Coronary artery (tissue), 2 donors: ENCODE measurements around the gene C2CD5.

ENCODE experiments used
- DNase-seq: peaks from one replicate; pipeline ENCODE4 v3.0.0-alpha.2; 2017; ENCODE audit warnings: low spot score
- H3K27ac ChIP-seq, 2 donors: fragments of 200-600 bp; sonication (generic); one replicate each; pipeline ENCODE4 v1.5.1; 2016 to 2019
- H3K4me3 ChIP-seq: fragments of 200-600 bp; sonication (generic); 2 replicates; pipeline ENCODE4 v1.5.1; 2016; ENCODE audit warnings: mild to moderate bottlenecking, moderate library complexity
- TF ChIP-seq, protein P1 (sequence below): fragments of 200-600 bp; sonication (generic); IDR thresholded peaks from one replicate; pipeline ENCODE4 v1.5.1; 2019; ENCODE audit warnings: antibody characterized with exemption

Gene C2CD5

DNA sequence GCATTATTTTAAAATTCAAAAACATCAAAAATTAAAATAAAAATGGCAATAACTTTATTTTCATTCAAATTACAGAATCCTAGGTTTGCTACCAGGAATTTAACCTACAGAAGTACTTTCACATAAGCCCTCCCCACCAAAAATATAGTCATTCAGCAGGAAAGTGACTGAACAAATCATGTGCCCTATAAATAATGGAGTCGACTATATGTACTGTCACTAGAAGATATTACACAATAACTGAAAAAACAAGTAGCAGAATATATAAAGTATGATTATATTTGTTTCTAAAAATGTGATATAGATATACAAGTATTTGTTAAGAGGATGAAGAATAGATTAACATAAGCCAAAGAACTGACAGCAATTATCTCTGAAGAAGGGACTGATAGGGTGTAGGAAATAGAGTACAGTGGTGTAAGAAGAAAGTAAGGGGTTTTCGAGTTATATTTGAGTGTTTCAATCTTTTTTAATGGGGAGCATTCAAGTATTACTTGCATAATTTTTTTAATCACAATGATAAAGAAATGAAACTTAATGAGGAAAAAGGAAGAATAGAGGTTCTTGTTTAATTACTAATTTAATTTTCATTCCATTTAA, 7.9 kb downstream of the C2CD5 start:
- TF ChIP-seq, protein P1, sequence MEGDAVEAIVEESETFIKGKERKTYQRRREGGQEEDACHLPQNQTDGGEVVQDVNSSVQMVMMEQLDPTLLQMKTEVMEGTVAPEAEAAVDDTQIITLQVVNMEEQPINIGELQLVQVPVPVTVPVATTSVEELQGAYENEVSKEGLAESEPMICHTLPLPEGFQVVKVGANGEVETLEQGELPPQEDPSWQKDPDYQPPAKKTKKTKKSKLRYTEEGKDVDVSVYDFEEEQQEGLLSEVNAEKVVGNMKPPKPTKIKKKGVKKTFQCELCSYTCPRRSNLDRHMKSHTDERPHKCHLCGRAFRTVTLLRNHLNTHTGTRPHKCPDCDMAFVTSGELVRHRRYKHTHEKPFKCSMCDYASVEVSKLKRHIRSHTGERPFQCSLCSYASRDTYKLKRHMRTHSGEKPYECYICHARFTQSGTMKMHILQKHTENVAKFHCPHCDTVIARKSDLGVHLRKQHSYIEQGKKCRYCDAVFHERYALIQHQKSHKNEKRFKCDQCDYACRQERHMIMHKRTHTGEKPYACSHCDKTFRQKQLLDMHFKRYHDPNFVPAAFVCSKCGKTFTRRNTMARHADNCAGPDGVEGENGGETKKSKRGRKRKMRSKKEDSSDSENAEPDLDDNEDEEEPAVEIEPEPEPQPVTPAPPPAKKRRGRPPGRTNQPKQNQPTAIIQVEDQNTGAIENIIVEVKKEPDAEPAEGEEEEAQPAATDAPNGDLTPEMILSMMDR, result no peak
- DNase-seq, result no peak
- Histone ChIP-seq H3K27ac (no peak overlapping the region), H3K4me3 (no peak overlapping the region)

- Histone ChIP-seq H3K4me3 (no peak overlapping the region), H3K27ac (no peak overlapping the region)
- DNase-seq, result no peak
- TF ChIP-seq, protein P1, result no peak
These were observed 8.9 kb downstream of the C2CD5 start for GRCh38 chr12:22535478-22535877.

DNA sequence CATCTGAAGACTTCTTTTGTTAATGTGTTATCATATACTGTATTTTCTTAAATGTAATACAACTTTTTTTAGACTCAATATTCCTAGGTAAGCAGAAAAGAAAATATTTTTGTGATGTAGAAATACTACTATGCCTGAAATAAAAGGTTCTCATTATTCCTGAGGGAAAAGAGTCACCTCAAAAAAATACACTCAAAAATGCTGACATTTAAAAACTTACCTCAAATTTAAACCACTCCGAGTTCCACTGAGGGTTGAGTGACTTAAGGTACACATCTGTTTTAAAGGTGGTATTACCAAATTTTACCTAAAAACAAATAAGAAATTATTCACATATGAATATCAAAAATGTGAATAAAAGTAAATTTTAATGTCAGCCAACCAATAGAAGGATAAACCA, 9.3 kb downstream of the C2CD5 start:
- DNase-seq, result no peak
- no peak overlapping the region for H3K27ac ChIP-seq
- no peak overlapping the region for H3K4me3 ChIP-seq
- TF ChIP-seq, protein P1, result no peak

GRCh38 chr12:22533155-22533554, 11.2 kb downstream of the C2CD5 start:
- TF ChIP-seq, protein P1, result no peak
- no peak overlapping the region for H3K4me3 ChIP-seq
- H3K27ac ChIP-seq, result no peak overlapping the region
- DNase-seq, result no peak

DNA sequence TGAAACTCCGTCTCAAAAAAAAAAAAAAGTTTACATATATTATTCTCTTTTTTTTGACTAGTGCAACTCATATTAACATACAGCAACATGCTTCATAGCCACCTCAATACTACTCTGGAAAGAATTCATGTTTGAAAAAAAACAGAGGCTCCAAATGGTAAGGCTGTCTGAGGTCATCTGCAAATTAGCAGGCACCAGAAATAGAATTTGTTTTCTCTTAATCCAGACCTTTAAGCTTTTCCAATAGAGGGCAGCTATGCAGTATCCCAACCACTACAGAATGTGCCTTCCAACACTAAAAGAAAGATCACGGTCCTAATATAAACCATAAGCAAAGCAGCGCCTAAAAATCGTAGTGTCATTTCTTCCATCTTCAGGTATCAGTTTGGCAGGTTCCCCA, 12.0 kb downstream of the C2CD5 start:
- TF ChIP-seq, protein P1, result no peak
- no peak for DNase-seq
- Histone ChIP-seq H3K4me3 (no peak overlapping the region), H3K27ac (no peak overlapping the region)

DNA sequence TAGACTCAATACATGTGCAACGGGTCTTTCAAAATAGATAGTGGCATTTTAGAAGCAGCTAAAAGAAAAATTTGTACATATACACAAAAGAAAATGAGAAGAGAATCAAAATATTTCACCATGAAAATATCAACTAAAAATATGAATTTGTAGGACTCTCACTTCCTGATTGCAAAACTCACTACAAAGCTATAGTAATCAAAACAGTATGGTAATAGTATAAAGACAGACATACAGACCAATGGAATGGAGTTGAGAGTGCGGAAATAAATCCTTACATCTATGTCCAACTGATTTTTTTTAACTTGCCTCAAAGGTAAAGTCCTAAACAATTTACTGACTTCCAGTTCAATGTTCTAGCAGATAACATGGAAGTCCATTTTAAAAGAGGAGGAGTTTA, 13.1 kb downstream of the C2CD5 start:
- H3K27ac ChIP-seq, result no peak overlapping the region

More for the DNA sequence above, 13.1 kb downstream of the C2CD5 start:
- TF ChIP-seq, protein P1, result no peak
- DNase-seq, result no peak
- H3K4me3 ChIP-seq, result no peak overlapping the region
